ENCODE measurements around the gene CDC42SE1.

DNA sequence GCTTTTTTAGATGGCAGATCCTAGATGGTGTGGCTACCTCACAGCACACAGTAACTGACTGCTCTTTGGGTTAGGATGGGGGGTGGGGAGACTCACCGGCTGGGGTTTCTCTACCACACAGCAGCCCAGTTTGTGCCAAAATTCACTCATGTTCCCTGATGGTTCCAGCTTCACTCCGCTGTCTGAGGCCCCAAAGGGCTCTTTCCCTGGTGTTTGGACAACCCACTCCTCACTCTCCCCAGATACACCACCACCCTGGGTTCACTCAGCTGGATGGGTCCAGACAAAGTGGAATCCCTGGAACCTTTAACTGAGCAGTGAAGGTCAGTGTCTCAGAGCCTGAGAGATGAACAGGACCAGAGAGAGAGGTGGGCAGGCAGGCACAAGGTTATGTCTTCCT, 3.8 kb downstream of the CDC42SE1 start:
- no peak for TF ChIP-seq POLR2AphosphoS5 (IDR thresholded peaks at IDR 0.05; ENCODE audit: borderline replicate concordance, low read depth, low read length)
- no peak for TF ChIP-seq EZH2 (IDR thresholded peaks at IDR 0.05)
- no peak for TF ChIP-seq FOXP2 (optimal IDR thresholded peaks at IDR 0.05; ENCODE audit: control extremely low read depth, extremely low read length, insufficient read depth)
